ENCODE data around the gene AZIN2. TPM values are rescaled to one million over a fixed set of nuclear protein-coding genes. Genes with fewer than 3 reads are reported as not detected.

AZIN2 gene
- polyA plus RNA-seq, 1 experiment = 6.4 TPM

GRCh38 chr1:33157131-33157530 is 76.2 kb downstream of the AZIN2 start:
- no peak for DNase-seq (ENCODE audit: low read depth)
- no peak for TF ChIP-seq CTCF (IDR thresholded peaks at IDR 0.05; ENCODE audit: insufficient read depth, low read depth, low read length)
- no peaks in the 10 kb centered on the region for H3K27me3 ChIP-seq (ENCODE audit: control insufficient read depth, insufficient read depth, low read length)
- CTCF ChIA-PET = no interaction called here
- no peak overlapping the region for H3K4me3 ChIP-seq (ENCODE audit: low read depth, low read length)
- POLR2A ChIA-PET = no interaction called here
- peaks cover 7% of the 10 kb centered on the region for H3K36me3 ChIP-seq (ENCODE audit: control insufficient read depth, insufficient read depth, low read length)

- Histone ChIP-seq H3K36me3 (ENCODE audit: control insufficient read depth, insufficient read depth, low read length) (peaks cover 7% of the 10 kb centered on the region), H3K27me3 (ENCODE audit: control insufficient read depth, insufficient read depth, low read length) (no peaks in the 10 kb centered on the region), H3K4me3 (ENCODE audit: low read depth, low read length) (no peak overlapping the region)
- no peak for DNase-seq (ENCODE audit: low read depth)
- no peak for TF ChIP-seq CTCF (IDR thresholded peaks at IDR 0.05; ENCODE audit: insufficient read depth, low read depth, low read length)
- CTCF ChIA-PET = no interaction called here
- POLR2A ChIA-PET = no interaction called here
Measured at GRCh38 chr1:33158366-33158765, 77.4 kb downstream of the AZIN2 start.

GRCh38 chr1:33159577-33159976 is 78.6 kb downstream of the AZIN2 start:
- peaks cover 7% of the 10 kb centered on the region for H3K36me3 ChIP-seq (ENCODE audit: control insufficient read depth, insufficient read depth, low read length)
- no peak overlapping the region for H3K4me3 ChIP-seq (ENCODE audit: low read depth, low read length)
- H3K27me3 ChIP-seq (ENCODE audit: control insufficient read depth, insufficient read depth, low read length) = no peaks in the 10 kb centered on the region
- POLR2A ChIA-PET = no interaction called here
- DNase-seq (ENCODE audit: low read depth) = no peak
- TF ChIP-seq CTCF (IDR thresholded peaks at IDR 0.05; ENCODE audit: insufficient read depth, low read depth, low read length) = no peak
- CTCF ChIA-PET = interaction anchor here (1.2 to 1.5 kb wide), 2 partner anchors 9 to 12 kb away, joined by 4 to 5 read pairs; no protein-coding TSS in a partner anchor

GRCh38 chr1:33161061-33161681 is 80.2 kb downstream of the AZIN2 start:
- CTCF ChIA-PET = interaction anchor here (1.5 kb wide), 2 partner anchors 14 to 66 kb away, joined by 4 to 5 read pairs; no protein-coding TSS in a partner anchor
- no peak for TF ChIP-seq CTCF (IDR thresholded peaks at IDR 0.05; ENCODE audit: insufficient read depth, low read depth, low read length)
- POLR2A ChIA-PET = no interaction called here
- Histone ChIP-seq H3K4me3 (ENCODE audit: low read depth, low read length) (no peak overlapping the region), H3K27me3 (ENCODE audit: control insufficient read depth, insufficient read depth, low read length) (no peaks in the 10 kb centered on the region), H3K36me3 (ENCODE audit: control insufficient read depth, insufficient read depth, low read length) (peaks cover 7% of the 10 kb centered on the region)
- DNase-seq (ENCODE audit: low read depth) = no peak

GRCh38 chr1:33162141-33162540 is 81.2 kb downstream of the AZIN2 start:
- no peak for DNase-seq (ENCODE audit: low read depth)
- ChIA-PET CTCF (interaction anchor here (0.9 to 2.0 kb wide), 3 partner anchors 23 to 134 kb away, joined by 3 to 5 read pairs (median 4); no protein-coding TSS in a partner anchor), POLR2A (no interaction called here)
- H3K4me3 ChIP-seq (ENCODE audit: low read depth, low read length) = no peak overlapping the region
- TF ChIP-seq CTCF (IDR thresholded peaks at IDR 0.05; ENCODE audit: insufficient read depth, low read depth, low read length) = no peak
- peaks cover 7% of the 10 kb centered on the region for H3K36me3 ChIP-seq (ENCODE audit: control insufficient read depth, insufficient read depth, low read length)
- no peaks in the 10 kb centered on the region for H3K27me3 ChIP-seq (ENCODE audit: control insufficient read depth, insufficient read depth, low read length)

Measured in BJ (cell line).